ENCODE results near the gene KRTAP3-3.

GRCh38 chr17:41018541-41018940 lies 24.6 kb upstream of the KRTAP3-3 start:
- no peak for TF ChIP-seq CTCF (IDR thresholded peaks at IDR 0.05; ENCODE audit: low read length)
- TF ChIP-seq EZH2 (optimal IDR thresholded peaks at IDR 0.05; ENCODE audit: low read depth, low read length): no peak
